ENCODE data around the gene INSYN1. TPM values are rescaled to one million over a fixed set of nuclear protein-coding genes. Genes with fewer than 3 reads are reported as not detected.

Gene INSYN1
- total and polyA plus RNA-seq, 2 experiments from 2014 or later, result 0.18 to 14.2 TPM

DNA sequence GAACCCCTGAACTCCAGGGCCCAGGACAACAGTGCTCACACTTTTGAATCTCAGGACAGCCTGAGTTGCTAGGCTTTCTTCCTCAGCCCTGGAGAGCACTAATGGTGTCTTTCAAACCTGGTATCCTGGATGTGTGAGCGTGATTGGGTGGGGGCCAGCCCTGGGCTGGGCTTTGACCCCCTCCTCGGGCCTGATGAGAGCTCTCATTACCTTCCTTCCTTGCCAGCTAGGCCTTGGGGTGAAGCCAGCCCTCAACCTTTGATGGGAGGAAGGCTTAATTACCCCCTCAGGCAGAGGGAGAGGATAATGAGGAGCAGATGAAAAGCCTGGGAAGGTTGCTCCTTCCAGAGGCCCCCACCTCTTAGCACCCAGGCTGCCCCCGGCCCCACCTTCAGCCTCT lies 31.1 kb upstream of the INSYN1 start (continued):
- TF ChIP-seq STAT1 (IDR thresholded peaks at IDR 0.05; ENCODE audit: unreplicated experiment), result no peak
- TF ChIP-seq NANOG (IDR thresholded peaks at IDR 0.05; ENCODE audit: borderline replicate concordance), result no peak
- TF ChIP-seq ZNF114 (CRISPR knock-in tag; IDR thresholded peaks at IDR 0.05), result no peak
- TF ChIP-seq EZH2 (IDR thresholded peaks at IDR 0.05; ENCODE audit: low read depth, unreplicated experiment), result no peak
- TF ChIP-seq POLR2AphosphoS5 (IDR thresholded peaks at IDR 0.05; ENCODE audit: low read depth), result no peak

DNA sequence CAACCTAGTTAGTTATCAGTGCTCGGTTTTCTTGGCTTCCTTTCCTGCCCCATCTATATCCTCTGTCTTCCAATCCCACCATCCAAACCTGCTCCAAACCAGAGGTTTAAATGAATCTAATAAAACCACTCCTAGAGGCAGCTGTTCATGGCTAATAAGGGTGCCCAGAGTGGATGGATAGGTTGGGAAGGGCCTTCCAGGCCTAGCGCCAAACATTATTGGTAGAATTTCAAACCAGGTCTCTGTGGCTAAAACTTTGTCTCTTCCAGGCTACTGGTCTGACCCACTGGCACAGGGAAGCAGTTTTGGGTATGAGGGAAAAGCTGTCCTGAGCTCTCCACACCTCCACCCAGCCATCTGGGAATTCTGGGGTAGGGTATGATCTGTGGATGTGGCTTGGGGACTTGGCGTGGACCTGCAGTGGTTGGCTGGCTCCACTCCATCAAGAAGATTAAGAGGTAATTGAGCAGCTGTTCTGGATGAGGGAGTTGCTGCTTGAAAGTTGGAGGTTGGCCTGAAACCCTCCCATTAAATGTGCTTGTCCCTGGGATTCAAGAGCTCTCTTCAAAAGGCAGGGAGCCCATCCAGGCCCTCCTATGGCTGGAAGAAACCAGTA lies 29.3 kb upstream of the INSYN1 start:
- 0 out of 2 replicates have a peak, but pooled peaks cover 7% of the 10 kb centered on the region for H3F3A ChIP-seq (replicated peaks; ENCODE audit: low read depth)
- DNase-seq (ENCODE audit: low spot score) (no peak), ATAC-seq (no peak)
- Mint-ChIP-seq H3K36me3 (ENCODE audit: low read depth) (no peaks in the 10 kb centered on the region), H3K27me3 (ENCODE audit: insufficient read depth, low read depth, poor library complexity) (peaks cover 17% of the 10 kb centered on the region), H3K9me3 (no peaks in the 10 kb centered on the region), H3K4me1 (peaks cover 48% of the 10 kb centered on the region), H3K27ac (no peak overlapping the region; the same call in 1 of the 2 replicates), H3K4me3 (no peak overlapping the region)
- H2AFZ ChIP-seq, result 0 out of 2 replicates have a peak overlapping the region, but pooled peaks have one; percentile 43
- no peak overlapping the region for H3K4me3 ChIP-seq
- no peaks in the 10 kb centered on the region for H3K36me3 ChIP-seq (ENCODE audit: insufficient read depth)
- no peak overlapping the region for H3K27ac ChIP-seq (ENCODE audit: low read depth)
- H3K4me2 ChIP-seq, result no peak overlapping the region
- H3K27me3 ChIP-seq (ENCODE audit: insufficient read depth), result no peaks in the 10 kb centered on the region
- H3K79me2 ChIP-seq (replicated peaks; ENCODE audit: insufficient read depth), result no peaks in the 10 kb centered on the region
- no peaks in the 10 kb centered on the region for H4K20me1 ChIP-seq (replicated peaks; ENCODE audit: insufficient read depth)
- H3K4me1 ChIP-seq (ENCODE audit: insufficient read depth), result peaks cover 33% of the 10 kb centered on the region
- H3K9me2 ChIP-seq (ENCODE audit: insufficient read depth), result no peaks in the 10 kb centered on the region
- no peak for TF ChIP-seq EZH2phosphoT487 (IDR thresholded peaks at IDR 0.05; ENCODE audit: unreplicated experiment)
- TF ChIP-seq ZNF331 (CRISPR knock-in tag; IDR thresholded peaks at IDR 0.05; ENCODE audit: low read depth), result no peak
- TF ChIP-seq, protein P1, sequence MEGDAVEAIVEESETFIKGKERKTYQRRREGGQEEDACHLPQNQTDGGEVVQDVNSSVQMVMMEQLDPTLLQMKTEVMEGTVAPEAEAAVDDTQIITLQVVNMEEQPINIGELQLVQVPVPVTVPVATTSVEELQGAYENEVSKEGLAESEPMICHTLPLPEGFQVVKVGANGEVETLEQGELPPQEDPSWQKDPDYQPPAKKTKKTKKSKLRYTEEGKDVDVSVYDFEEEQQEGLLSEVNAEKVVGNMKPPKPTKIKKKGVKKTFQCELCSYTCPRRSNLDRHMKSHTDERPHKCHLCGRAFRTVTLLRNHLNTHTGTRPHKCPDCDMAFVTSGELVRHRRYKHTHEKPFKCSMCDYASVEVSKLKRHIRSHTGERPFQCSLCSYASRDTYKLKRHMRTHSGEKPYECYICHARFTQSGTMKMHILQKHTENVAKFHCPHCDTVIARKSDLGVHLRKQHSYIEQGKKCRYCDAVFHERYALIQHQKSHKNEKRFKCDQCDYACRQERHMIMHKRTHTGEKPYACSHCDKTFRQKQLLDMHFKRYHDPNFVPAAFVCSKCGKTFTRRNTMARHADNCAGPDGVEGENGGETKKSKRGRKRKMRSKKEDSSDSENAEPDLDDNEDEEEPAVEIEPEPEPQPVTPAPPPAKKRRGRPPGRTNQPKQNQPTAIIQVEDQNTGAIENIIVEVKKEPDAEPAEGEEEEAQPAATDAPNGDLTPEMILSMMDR (conservative IDR thresholded peaks at IDR 0.05; ENCODE audit: low read depth in 2 of 2), result no peak
- no peak for TF ChIP-seq POLR2AphosphoS5 (IDR thresholded peaks at IDR 0.05; ENCODE audit: low read depth)
- TF ChIP-seq NANOG (IDR thresholded peaks at IDR 0.05; ENCODE audit: borderline replicate concordance), result no peak
- no peak for TF ChIP-seq CREB1 (CRISPR knock-in tag; IDR thresholded peaks at IDR 0.05; ENCODE audit: low read depth)
- TF ChIP-seq, protein P2, sequence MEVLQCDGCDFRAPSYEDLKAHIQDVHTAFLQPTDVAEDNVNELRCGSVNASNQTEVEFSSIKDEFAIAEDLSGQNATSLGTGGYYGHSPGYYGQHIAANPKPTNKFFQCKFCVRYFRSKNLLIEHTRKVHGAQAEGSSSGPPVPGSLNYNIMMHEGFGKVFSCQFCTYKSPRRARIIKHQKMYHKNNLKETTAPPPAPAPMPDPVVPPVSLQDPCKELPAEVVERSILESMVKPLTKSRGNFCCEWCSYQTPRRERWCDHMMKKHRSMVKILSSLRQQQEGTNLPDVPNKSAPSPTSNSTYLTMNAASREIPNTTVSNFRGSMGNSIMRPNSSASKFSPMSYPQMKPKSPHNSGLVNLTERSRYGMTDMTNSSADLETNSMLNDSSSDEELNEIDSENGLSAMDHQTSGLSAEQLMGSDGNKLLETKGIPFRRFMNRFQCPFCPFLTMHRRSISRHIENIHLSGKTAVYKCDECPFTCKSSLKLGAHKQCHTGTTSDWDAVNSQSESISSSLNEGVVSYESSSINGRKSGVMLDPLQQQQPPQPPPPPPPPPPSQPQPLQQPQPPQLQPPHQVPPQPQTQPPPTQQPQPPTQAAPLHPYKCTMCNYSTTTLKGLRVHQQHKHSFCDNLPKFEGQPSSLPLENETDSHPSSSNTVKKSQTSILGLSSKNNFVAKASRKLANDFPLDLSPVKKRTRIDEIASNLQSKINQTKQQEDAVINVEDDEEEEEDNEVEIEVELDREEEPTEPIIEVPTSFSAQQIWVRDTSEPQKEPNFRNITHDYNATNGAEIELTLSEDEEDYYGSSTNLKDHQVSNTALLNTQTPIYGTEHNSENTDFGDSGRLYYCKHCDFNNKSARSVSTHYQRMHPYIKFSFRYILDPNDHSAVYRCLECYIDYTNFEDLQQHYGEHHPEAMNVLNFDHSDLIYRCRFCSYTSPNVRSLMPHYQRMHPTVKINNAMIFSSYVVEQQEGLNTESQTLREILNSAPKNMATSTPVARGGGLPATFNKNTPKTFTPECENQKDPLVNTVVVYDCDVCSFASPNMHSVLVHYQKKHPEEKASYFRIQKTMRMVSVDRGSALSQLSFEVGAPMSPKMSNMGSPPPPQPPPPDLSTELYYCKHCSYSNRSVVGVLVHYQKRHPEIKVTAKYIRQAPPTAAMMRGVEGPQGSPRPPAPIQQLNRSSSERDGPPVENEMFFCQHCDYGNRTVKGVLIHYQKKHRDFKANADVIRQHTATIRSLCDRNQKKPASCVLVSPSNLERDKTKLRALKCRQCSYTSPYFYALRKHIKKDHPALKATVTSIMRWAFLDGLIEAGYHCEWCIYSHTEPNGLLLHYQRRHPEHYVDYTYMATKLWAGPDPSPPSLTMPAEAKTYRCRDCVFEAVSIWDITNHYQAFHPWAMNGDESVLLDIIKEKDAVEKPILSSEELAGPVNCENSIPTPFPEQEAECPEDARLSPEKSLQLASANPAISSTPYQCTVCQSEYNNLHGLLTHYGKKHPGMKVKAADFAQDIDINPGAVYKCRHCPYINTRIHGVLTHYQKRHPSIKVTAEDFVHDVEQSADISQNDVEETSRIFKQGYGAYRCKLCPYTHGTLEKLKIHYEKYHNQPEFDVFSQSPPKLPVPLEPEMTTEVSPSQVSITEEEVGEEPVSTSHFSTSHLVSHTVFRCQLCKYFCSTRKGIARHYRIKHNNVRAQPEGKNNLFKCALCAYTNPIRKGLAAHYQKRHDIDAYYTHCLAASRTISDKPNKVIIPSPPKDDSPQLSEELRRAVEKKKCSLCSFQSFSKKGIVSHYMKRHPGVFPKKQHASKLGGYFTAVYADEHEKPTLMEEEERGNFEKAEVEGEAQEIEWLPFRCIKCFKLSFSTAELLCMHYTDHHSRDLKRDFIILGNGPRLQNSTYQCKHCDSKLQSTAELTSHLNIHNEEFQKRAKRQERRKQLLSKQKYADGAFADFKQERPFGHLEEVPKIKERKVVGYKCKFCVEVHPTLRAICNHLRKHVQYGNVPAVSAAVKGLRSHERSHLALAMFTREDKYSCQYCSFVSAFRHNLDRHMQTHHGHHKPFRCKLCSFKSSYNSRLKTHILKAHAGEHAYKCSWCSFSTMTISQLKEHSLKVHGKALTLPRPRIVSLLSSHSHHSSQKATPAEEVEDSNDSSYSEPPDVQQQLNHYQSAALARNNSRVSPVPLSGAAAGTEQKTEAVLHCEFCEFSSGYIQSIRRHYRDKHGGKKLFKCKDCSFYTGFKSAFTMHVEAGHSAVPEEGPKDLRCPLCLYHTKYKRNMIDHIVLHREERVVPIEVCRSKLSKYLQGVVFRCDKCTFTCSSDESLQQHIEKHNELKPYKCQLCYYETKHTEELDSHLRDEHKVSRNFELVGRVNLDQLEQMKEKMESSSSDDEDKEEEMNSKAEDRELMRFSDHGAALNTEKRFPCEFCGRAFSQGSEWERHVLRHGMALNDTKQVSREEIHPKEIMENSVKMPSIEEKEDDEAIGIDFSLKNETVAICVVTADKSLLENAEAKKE (CRISPR knock-in tag; IDR thresholded peaks at IDR 0.05), result no peak
- TF ChIP-seq JUNB (IDR thresholded peaks at IDR 0.05; ENCODE audit: unreplicated experiment), result no peak
- TF ChIP-seq, protein P3, sequence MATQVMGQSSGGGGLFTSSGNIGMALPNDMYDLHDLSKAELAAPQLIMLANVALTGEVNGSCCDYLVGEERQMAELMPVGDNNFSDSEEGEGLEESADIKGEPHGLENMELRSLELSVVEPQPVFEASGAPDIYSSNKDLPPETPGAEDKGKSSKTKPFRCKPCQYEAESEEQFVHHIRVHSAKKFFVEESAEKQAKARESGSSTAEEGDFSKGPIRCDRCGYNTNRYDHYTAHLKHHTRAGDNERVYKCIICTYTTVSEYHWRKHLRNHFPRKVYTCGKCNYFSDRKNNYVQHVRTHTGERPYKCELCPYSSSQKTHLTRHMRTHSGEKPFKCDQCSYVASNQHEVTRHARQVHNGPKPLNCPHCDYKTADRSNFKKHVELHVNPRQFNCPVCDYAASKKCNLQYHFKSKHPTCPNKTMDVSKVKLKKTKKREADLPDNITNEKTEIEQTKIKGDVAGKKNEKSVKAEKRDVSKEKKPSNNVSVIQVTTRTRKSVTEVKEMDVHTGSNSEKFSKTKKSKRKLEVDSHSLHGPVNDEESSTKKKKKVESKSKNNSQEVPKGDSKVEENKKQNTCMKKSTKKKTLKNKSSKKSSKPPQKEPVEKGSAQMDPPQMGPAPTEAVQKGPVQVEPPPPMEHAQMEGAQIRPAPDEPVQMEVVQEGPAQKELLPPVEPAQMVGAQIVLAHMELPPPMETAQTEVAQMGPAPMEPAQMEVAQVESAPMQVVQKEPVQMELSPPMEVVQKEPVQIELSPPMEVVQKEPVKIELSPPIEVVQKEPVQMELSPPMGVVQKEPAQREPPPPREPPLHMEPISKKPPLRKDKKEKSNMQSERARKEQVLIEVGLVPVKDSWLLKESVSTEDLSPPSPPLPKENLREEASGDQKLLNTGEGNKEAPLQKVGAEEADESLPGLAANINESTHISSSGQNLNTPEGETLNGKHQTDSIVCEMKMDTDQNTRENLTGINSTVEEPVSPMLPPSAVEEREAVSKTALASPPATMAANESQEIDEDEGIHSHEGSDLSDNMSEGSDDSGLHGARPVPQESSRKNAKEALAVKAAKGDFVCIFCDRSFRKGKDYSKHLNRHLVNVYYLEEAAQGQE (IDR thresholded peaks at IDR 0.05; ENCODE audit: unreplicated experiment), result no peak
- no peak for TF ChIP-seq ZNF114 (CRISPR knock-in tag; IDR thresholded peaks at IDR 0.05)
- TF ChIP-seq EZH2 (IDR thresholded peaks at IDR 0.05; ENCODE audit: low read depth, unreplicated experiment), result no peak
